DMS53 treated with DMSO at 0.1 percent for 48 hours (cell line): ENCODE measurements around the gene CYSRT1.
A peak's percentile ranks its signal among the peaks of the same experiment; 100 is the strongest.
"Not testable (repeated sequence)": the region's sequence is repeated elsewhere in the genome, so short reads cannot be mapped to it uniquely, and the experiment has no call there.

Experiments used
- DNase-seq: peaks from one replicate; lab custom pipeline; 2025; ENCODE audit not compliant: unreplicated experiment; lab: John Stamatoyannopoulos, UW

Gene CYSRT1

DNA sequence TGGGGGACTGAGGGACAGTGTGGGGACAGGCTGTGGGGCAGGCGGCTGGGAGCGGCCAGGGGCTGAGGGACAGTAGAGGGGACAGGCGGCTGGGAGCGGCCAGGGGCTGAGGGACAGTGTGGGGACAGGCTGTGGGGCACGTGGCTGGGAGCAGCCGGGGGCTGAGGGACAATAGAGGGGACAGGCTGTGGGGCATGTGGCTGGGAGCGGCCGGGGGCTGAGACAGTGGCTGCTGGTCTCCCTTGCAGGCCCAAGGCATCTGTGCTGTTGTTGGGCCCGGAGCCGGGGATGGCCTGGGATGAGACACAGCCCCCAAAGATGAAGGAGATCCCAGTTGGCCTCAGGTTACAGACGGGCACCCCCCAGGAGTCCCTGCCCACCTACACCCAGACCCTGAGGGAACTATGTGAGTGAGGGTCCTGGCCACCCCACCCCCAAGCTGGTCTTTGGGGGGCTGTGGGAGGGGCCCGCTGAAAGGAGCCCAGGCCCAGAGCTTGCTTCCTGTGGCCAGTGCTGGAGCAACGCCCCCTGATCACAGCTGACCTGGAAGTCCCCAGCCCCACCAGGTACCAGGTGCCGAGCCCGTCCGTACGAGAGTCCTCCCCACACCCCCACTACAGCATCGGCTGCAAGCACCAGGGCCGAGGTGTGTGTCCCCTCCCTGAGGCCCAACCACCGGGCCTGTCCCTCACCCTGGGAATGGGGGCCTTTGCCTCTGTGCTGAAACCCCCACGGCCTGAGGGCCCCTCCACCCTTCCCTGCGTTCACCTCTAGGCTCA, 26.7 kb downstream of the CYSRT1 start:
- DNase-seq: no peak

- DNase-seq: no peak
Measured at GRCh38 chr9:137252555-137253506, 27.9 kb downstream of the CYSRT1 start.

DNA sequence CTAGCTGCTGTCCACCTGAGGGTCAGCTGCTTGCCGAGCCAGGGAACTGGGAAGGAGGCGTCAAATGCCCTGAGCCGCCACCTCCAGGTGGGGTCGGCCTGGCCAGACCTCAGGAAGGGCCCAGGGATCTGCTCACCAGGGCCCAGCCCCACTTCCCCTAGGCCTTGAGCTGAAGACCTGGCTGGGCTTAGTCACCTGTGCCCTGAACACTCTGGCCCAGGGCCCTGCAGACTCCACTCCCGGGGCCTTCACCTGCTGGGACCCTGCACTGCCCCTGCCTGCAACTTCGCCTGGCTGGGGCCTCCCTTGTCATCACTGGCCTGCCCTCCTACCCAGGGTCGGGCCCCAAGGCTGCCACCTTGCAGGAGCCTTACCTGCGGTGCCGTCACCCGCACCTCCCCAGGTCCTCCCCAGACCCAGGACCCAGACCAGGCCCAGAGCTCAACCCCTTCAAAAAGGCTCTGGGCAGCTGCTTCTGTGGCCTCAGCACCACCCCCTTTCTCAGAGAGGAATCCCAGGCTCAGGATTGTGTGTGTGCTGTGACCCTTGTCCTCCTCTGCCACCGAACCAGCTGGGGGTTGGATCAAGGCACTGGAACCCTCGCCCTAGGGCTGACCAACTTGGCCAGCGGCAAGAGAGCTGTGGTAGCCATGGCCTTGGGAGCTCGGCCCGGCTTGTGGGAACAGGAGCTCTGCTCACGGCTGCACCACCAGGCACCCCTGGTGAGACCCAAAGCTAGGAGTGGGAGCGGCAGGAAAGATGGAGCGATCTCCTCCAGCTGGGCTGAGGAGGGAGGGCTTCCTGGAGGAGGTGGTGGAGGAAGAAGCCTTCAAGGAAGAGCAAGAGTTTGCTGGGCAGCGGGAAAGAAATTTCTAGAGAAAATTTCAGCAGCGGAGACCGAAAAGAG, 29.0 kb downstream of the CYSRT1 start:
- DNase-seq: no peak

DNA sequence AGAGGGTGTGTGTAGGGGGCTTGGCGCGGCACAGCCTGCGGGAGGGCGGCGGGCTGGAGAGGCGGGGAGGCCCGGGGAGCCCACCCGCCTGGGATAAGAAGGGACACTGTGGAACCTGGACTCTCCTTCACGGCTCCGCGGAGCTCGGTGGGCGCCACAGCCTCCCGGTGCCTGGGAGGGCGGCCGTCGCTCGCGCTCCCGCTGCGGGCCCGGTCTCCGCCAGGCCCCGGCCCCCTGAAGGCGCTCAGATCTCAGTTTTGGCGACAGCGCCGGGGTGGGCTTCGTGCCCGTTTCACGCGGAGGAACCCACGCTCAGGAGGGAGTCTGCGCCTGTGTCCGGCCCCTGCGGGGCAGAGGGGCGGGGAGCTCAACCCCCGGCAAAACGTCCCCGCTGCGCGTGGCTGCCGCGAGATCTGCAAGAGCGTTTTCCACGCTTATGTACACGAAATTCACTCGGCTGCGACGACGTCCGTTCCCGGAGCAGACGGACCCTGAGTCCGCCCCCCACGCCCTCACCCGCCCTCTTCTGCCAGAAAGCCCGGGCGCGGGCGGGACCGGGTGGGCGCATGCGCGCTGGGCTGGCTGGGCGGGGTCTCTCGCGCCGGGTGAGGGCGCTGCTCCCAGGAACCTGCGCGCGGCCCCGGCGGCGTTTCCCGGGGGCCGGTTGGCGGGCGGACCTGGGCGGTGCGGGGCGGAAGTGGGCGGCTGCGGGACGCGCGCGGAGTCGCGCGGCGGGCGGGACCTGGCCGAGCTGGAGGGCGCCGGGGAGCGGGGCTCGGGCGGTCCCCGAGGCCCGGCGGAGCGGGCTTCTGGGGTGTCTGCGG, 29.9 kb downstream of the CYSRT1 start, which contains the start of gene NELFB:
Gene NELFB, plus strand, starts transcription at position 704 of the 824 bp plus-strand sequence.
- DNase-seq: peak; percentile 68

GRCh38 chr9:137255448-137256114, 30.6 kb downstream of the CYSRT1 start:
- DNase-seq: no peak

DNA sequence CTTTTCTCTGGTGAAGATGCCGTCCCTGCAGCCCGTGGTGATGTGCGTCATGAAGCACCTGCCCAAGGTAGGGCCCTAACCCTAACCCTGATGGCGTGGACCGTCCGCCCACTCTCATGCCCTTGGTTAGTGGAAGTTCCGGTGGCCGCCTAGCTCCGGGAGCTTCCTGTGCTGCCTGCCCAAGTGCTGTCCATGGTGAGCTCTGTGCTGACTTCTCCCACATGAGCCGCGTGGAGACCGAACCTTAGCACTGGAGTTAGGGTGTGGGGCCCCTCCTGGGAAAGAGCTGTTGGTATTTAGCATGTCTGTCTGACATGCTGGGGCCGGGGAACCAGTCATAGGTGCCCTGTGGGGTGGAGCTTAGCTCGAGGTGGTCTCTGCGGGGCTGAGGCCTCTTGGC, 31.4 kb downstream of the CYSRT1 start:
- no peak for DNase-seq

- DNase-seq: no peak
Measured at GRCh38 chr9:137256856-137257255, 31.9 kb downstream of the CYSRT1 start.

DNA sequence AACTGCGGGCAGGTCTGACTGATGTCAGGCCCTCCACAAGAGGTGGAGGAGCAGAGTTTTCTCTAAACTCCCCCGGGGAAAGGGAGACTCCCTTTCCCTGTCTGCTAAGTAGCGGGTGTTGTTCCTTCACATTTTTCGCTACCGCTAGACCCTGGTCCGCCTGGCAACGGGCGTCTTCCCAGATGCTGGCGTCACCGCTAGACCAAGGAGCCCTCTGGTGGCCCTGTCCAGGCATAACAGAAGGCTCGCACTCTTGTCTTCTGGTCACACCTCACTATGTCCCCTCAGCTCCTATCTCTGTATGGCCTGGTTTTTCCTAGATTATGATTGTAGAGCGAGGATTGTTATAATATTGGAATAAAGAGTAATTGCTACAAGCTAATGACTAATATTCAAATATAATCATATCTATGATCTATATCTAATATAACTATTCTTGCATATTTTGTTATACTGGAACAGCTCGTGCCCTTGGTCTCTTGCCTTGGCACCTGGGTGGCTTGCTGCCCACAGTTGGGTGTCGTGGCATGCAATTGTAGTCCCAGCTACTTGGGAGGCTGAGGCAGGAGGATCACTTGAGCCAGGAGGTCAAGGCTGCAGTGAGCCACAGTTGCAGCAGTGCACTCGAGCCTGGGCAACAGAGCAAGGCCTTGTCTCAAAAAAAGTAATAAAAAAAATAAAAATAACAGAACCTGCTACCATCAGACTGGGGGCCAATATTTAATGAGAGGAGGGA, 37.4 kb downstream of the CYSRT1 start:
- DNase-seq: not testable (repeated sequence)

DNA sequence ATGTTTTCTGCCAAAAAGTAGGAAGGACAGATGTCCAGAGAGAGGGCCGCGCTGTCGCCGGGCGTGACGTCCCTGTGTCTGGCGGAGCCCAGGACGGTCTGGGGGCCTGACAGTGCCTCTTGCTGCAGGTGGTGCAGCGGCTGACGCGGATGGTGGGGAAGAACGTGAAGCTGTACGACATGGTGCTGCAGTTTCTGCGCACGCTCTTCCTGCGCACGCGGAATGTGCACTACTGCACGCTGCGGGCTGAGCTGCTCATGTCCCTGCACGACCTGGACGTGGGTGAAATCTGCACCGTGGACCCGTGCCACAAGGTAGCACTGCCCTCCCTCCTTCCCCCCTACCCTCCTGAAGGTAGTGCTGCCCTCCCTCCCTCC, 37.9 kb downstream of the CYSRT1 start:
- DNase-seq: no peak

GRCh38 chr9:137263506-137263905, 38.5 kb downstream of the CYSRT1 start:
- DNase-seq: no peak

DNA sequence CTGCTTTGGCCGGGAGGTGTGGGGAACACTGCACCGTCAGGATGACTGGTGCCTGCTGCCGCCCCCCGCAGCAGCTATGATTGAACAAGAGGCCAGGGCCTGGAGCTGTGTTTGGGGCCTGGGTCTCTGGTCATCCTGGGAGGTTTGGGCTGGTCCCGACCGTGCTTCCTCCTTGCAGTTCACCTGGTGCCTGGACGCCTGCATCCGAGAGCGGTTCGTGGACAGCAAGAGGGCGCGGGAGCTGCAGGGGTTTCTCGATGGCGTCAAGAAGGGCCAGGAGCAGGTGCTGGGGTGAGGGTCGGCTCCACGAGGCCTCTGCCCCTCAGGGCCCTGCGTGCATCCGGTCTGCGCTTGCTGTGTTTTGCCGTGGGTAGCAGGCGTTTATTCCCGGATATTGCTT, 39.1 kb downstream of the CYSRT1 start:
- no peak for DNase-seq

DNA sequence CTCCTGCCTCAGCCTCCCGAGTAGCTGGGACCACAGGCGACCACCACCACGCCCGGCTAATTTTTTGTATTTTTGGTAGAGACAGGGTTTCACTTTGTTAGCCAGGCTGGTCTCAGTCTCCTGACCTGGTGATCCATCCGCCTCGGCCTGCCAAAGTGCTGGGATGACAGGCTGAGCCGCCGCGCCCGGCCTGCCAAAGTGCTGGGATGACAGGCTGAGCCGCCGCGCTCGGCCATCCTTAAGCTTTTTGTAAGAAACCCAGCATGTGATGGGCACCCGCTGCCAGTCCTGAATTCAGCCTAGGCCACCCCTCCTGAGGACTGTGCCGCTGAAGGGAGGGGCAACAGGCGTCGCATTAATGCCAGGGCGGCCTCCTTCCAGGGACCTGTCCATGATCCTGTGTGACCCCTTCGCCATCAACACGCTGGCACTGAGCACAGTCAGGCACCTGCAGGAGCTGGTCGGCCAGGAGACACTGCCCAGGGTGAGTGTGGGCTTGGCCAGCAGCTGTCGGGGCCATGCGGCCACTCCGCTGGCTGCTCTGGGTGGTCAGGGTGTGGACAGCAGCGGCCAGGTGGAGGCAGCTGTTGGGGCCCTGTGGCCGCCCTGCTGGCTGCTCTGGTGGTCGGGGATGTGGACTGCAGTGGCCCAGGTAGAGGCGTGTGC, 40.7 kb downstream of the CYSRT1 start:
- DNase-seq: no peak

DNA sequence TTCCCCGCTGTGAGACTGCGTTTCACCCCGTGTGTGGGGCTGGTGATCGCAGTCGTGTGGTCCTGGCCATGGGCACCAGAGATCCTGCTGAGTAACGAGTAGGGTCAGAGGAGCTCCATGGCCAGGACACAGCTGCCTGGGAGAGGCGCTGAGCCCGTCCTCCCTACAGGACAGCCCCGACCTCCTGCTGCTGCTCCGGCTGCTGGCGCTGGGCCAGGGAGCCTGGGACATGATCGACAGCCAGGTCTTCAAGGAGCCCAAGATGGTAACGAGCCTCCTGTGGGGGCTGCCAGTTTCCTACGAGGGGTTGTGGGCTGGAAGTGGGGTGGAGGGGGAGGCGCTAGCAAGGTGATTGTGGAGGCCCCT, 41.2 kb downstream of the CYSRT1 start:
- DNase-seq: no peak

DNA sequence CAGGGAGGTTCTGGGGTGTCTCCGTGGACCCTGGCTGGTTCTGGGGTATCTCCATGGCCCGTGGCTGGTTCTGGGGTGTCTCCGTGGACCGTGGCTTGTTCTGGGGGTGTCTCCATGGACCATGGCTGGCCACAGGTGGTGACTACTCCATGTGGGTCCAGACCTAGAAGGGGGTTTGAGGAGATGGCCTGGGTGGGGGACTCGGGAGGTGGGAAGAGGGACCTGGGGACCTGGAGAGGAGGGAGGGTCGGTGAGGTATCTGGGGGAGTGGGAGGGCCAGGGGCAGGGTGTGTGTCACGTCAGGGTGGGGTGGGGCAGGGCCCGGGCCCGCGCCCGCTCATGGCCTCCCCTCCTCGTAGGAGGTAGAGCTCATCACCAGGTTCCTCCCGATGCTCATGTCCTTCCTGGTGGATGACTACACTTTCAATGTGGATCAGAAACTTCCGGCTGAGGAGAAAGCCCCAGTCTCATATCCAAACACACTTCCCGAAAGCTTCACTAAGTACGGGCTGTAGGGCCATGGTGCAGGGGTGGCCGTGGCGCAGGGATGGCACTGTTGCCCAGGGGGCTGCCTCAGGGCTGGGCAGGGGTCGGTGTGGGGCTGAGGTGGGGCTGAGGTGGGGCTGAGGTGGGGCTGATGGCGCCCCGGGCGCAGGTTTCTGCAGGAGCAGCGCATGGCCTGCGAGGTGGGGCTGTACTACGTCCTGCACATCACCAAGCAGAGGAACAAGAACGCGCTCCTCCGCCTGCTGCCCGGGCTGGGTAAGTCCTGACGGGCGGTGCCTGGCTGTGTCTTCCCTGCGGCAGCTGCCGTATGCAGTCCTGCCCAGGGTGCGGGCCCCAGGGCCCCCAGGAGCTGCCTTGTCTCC, 41.8 kb downstream of the CYSRT1 start:
- no peak for DNase-seq

DNA sequence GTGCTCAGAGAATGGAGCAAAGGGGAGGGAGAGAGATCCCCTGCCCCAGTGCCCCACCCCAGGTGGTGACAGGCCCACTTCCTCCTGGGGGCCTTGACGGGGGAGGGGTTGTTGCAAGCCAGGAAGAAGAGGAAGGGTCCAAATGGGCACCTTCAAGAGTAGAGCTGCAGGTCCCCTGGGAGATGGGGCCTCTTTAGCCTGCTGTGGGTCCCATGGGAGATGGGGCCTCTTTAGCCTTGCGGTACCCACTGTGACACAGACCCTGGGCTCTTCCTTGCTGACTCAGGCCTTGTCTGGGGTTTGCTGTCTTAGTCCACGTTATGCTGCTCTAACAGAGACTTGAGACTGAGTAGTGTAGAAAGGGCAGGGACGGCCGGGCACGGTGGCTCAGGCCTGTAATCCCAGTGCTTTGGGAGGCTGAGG, 43.0 kb downstream of the CYSRT1 start:
- DNase-seq: no peak

GRCh38 chr9:137268538-137269201, 43.7 kb downstream of the CYSRT1 start:
- DNase-seq: no peak

GRCh38 chr9:137269231-137269772, 44.3 kb downstream of the CYSRT1 start:
- DNase-seq: peak; percentile 44
